Inferior parietal cortex (tissue), 1 donor: ENCODE measurements around the gene CNBP.
"Not testable (repeated sequence)": the region's sequence is repeated elsewhere in the genome, so short reads cannot be mapped to it uniquely, and the experiment has no call there.

Experiments
- DNase-seq: peaks from one replicate; pipeline ENCODE4 v3.0.0-alpha.2; 2016; ENCODE audit errors: extremely low spot score

CNBP gene

DNA sequence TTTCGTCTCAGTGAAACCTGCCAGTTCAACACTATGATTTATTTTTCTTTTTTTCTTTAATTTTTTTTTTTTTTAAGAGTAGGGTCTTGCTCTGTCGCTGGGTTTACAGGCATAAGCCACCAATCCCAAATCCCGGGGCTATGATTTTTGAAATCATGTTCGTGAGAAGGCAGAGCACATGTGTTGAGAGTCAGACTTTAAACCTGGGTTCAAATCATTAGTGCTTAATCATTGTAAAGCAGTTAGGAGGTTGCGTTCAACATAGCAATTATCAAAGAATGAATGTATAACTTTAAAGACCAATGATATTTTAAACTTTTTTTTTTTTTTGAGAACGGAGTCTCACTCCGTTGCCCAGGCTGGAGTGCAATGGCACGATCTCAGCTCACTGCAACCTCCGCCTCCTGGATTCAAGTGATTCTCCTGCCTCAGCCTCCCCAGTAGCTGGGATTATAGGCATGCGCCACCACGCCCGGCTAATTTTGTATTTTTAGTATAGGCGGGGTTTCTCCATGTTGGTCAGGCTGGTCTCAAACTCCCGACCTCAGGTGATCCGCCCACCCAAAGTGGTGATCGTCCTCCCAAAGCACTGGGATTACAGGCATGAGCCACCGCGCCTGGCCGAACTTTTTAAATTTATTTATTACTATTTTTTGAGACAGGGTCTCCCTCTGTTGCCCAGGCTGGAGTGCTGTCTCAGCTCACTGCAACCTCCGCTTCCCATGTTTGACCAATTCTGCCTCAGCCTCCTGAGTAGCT lies 1.3 kb upstream of the CNBP start:
- not testable (repeated sequence) for DNase-seq

DNA sequence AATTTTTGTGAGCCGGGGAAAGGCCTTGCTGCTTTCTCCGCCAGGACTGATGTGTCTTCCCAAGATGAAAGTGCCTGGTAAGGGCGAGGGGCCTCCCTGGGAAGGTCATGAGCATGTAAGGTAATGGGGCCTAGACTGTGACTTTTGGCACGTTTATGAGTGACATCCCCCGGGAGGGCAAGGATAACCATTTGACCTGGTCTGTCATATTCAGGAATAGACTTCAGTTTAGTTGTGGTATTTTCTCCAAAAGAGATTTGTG lies 631 bp upstream of the CNBP start:
- no peak for DNase-seq

DNA sequence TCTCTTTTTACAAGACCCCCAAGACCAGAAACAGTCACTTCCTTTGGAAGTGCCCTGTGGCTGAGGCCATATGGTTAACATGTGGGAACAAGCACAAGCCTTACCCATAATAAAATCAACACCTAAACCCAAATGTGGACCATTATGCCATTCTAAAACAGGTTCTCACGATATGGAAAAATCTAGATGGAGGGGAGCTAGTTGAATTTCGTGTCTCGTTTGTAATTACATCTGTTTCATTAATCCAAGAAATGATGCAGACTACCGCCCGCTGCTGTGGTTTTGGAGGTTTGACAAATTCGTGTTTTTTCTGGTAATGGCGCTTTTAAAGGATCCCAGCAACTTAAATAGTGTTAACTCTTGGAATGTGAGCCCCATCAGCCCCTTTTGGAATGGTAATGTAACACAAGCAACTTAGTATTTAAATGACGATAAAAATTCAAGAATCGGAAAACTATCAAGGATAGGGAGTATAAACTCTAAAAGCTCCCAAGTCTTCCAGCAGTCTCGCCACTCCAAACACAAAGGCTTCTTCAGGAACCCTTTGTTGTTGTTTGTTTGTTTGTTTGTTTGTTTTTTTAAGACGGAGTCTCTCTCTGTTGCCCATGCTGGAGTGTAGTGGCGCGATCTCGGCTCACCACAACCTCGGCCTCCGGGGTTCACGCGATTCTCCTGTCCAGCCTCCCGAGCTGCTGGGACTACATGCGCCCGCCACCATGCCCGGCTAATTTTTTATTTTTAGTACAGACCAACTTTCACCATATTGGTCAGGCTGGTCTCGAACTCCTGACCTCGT lies 1.1 kb downstream of the CNBP start:
- DNase-seq: no peak

DNA sequence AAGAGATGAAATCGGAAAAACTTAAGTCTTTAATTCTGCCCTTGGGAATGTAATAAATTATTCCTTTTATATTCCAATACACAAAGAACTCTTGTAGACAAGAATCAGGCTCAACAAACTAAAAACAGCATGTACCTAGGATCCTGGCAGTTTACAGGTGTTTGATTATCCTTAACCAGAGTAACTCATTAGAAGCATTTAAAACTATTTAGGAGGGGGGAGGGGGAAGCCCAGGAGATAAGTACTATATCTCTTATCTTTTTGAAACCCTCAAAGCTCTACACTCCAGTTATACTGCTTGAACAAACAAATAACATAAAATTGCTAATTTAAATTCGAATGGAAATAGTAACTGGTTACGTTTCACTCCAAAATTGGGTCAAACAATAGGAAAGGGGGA lies 1.9 kb downstream of the CNBP start:
- no peak for DNase-seq

DNA sequence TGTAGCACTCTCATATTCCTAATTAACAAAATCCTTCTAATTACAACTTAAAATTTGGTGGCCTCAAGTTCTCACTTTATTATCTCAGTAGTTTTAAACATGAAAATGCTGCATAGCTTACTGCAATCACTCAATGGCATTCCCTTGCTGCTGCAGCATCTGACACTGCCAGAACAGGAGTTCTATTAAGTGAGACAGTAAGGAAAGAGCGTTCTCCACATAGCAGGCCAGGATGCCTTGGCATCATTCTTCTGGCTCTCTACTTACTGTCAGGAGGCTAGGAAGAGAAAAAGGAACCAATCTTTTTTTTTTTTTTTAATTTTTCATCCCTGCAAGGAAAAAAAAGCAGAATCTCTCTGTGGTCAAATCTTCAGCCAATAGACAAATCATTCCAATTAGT lies 3.2 kb downstream of the CNBP start:
- no peak for DNase-seq

DNA sequence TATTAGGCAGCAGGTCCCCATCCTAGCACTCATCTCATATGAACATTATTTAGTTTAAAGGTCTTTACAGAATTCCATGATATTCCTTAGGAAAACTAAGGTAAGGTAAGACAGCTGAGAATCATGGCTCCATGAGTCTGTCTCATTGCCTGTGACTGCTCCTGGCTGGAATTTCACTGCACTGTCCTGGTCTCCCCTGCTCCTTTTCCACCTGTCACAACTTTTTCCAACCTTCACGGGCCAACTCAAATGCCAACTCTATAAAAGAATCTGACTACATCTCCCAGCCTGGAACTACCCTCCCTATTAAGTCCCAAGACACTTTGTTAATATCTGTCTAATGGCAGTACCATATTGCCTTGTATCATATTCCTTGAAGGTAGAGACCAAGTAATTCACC lies 7.6 kb downstream of the CNBP start:
- DNase-seq: no peak

DNA sequence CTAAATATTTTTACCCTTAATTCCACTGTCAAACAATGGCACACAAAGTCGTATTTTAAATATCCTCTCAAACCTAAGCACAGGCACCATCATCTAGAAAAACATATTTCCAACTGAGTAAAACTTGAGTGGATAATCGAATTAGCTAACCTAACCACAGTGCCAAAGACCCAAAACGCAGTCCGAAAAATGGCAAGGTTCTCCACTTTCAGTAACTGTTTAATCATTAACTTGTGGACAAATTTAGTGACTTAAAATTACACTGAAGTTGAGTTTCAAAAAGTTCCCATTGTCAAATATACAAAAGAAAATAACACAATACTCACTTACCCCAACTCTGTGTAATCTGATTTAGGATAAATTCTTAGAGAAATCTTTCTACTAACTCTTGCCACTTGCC lies 10.0 kb downstream of the CNBP start:
- no peak for DNase-seq

DNA sequence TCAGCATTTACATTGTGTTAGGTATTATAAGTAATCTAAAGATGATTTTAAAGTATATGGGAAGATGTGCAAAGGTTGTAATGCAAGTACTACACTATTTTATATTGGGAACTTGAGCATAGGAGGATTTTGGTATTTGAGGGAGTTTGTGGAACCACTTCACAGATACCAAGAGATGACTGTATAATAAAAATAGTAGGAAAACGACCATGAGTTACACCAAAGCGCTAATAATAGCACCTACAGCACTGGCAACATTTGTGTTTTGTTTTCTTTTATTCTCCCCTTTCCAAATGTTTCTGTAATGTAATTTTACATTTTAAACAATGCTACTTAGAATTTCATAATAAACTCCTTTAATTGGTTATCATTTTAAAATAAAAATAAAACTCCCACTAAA lies 10.5 kb downstream of the CNBP start:
- DNase-seq: no peak

DNA sequence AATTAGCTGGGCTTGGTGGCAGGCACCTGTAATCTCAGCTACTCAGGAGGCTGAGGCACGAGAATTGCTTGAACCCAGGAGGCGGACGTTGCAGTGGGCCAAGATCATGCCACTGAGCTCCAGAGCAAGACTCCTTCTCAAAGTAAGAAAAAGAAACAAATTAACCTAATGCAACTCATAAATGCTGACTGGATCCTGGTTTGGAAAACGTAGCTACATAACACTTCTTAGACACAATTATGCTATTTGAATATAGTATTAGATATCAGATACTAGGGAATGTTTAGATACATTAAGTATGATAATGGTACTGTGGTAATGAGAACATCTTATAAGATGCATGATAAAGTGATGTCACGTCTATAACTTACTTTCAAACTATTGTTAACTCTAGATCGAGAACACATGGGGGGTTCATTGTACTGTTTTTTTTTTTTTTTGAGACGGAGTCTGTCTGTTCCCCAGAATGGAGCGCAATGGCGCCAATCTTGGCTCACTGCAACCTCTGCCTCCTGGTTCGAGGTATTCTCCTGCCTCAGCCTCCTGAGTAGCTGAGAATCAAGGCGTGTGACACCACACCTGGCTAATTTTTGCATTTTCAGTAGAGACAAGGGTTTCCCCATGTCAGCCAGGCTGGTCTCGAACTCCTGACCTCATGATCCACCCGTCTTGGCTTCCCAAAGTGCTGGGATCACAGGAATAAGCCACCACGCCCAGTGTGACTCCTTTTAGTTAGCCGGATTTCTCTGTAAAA lies 16.9 kb downstream of the CNBP start:
- no peak for DNase-seq

DNA sequence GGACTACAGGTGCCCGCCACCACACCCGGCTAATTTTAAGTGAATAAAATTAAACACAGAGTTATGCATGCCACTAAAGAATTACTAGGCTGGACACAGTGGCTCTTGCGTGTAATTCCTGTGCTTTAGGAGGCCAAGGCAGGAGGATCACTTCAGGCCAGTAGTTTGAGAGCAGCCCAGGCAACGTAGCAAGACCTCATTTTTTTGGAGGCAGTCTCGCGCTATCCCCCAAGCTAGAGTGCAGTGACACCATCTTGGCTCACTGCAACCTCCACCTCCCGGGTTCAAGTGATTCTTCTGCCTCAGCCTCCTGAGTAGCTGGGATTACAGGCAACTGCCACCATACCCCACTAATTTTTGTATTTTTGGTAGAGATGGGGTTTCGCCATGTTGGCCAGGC lies 18.1 kb downstream of the CNBP start:
- not testable (repeated sequence) for DNase-seq

DNA sequence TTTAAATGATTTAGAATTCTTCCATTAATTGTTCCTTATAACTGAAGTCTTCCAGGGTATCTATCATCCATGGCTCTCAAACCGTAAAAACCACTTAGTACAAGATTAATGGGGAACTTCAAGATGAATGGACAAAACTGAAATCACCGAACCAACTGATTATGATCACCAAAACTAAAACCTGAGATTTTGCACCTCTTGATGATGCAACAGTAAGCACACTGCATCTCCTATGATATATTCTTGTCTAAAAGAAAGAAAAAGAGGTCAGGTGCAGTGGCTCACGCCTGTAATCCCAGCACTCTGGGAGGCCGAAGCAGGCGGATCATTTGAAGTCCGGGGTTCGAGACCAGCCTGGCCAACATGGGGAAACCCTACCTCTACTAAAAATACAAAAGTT lies 19.2 kb downstream of the CNBP start:
- no peak for DNase-seq

DNA sequence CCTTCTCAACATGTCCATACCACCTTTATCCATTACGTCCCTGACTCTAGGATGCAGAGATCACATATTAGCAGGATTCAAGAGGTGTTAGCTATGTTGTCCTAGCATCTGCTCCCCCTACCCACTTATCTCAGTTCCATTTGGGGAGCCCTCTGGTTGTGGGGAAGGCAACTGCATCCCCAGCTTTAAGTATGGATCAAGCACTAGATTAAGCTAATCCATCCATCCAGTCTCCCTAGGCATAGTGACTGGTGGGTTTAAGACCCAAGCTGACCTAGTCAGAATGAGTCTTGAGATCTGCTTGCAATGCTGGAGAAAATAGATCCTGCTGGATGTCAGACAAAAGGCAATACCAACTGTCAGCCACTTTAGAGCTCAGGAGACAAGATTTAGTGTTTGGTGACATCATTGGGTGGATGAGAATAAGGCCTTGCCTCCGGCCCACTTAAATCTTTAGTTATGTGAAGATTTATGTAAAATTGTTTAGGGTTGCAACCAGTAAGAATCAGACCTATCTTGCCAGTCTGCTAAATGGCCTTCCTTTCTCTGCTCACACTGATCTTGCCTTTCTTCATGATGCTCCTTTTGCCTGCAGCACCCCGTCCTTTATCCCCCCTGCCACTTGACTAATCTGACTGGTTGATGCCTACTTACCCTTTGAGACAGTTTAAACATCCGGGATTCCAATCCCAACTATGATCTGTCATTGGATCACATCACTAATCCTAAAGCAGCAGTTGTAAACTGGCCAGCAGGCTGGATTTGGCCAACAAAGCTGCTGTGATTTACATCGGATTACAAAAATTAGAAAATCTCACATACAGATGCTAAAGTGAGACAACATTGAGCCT lies 20.7 kb downstream of the CNBP start:
- no peak for DNase-seq

DNA sequence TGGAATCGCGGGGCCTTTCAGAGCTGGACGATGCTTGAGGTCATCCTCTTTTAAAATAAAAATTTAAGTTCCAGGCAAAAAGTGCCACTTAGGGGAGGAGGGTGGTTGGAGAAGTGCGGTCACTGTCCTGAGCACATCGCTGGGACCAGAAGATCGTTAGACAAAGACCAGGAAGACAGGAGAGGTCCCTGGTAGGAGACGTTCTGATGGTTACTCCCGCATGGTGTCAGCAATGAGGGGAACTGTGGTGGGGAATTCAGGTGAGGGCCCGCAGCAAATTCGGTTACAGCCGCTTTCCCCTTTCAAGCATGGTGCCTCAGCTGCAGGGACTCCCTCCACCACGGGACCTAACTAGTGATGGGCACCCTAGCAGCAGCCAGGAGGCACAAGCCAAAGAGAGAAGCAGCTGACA lies 21.8 kb downstream of the CNBP start:
- no peak for DNase-seq

DNA sequence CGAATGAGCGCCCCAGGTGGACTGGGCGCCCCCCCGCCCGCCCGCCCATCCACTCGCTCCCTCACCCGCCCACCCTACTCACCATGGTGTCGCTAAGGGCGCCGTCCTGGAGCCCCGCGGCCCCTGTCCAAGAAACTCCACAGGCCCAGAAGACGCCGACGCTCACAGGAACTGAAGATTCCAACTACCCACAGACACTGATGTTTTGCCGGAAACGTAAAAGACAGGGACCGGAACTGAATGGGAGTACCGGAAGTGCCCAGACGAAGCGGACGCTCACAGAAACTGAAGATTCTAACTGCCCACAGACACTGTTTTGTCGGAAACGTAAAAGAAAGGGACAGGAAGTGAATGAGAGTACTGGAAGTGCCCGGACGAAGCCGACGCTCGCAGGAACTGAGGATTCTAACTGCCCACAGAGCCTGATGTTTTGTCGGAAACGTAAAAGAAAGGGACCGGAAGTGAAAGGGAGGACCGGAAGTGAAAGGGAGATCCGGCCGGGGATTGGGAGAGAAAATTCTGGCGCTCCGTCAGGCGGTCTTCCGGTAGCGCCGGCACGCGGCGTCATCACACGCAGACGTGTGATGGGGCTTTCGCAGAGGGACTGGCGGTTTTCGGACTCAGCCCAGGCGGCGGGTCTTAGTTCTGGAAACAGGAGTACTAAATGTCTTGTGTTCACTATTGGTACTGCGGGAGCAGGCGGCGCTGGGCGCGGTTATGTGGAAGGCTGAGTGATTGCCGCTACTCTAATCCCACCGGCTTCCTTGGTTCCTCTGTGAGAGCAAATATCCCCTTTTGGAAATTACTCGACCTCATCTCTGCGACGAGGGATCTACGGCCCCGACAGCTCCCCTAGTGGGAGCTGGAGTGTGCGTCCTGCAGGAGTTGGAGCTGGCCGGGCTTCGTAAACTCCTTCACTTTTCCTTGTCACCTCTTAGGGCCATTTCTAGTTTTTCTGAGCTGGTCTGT lies 22.5 kb downstream of the CNBP start, which contains the start of gene ISY1:
Gene ISY1 (minus strand): TSS at position 173 of the 969 bp plus-strand sequence. CDS start 88 bp downstream, at position 85.
- peak; percentile 96 for DNase-seq

DNA sequence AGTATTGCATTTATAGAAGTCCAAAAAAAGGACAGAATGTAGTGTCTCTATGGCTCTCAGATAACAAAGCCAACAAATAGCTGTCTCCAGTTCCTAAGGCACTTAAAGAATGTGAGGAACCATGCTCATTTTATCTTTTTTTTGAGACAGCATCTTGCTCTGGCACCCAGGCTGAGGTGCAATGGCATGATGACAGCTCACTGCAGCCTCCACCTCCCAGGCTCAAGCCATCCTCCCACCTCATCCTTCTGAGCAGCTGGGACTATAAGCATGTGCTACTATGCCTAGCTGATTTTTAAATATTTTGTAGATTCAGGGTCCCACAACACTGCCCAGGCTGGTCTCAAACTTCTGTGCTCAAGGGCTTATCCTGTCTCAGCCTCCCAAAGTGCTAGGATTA lies 38.9 kb downstream of the CNBP start:
- no peak for DNase-seq

DNA sequence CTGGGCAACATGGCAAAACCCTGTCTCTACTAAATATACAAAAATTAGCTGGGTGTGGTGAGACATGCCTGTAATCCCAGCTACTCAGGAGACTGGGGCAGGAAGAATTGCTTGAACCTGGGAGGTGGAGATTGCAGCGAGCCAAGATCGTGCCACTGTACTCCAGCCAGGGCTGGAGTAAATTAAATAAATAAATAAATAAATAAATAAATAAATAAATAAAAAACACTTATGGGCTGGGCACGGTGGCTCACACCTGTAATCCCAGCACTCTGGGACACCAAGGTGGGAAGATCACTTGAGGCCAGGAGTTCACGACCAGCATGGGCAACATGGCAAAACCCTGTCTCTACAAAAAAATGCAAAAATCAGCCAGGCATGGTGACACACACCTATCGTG lies 42.7 kb downstream of the CNBP start:
- not testable (repeated sequence) for DNase-seq

DNA sequence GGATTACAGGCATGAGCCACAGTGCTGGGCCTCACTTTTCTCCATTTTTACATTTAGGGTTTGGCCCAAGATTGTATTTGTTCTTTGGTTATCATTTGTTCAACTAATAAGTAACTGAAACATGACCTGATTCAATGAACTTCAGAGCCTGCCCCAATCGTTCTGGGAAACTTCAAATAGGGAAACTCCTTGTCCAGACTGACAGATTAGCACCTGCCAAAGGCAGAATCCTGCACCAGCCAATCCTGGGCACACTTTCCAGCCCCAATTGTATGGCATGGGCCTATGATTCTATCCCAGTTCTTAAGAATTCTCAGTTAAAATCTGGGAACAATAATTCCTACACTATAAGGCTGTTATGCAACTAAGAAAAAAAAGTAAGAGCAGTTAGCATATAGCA lies 43.8 kb downstream of the CNBP start:
- DNase-seq: no peak

DNA sequence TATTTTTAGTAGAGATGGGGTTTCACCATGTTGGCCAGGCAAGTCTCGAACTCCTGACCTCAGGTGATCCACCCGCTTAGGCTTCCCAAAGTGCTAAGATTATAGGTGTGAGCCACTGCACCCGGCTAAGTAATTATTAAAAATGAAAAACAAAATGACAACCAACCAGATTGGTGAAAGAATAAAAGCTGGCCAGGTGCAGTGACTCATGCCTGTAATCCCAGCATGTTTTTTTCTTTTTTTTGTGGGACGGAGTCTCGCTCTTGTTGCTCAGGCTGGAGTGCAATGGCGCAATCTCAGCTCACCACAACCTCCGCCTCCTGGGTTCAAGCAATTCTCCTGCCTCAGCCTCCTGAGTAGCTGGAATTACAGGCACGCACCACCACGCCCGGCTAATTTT lies 47.4 kb downstream of the CNBP start:
- not testable (repeated sequence) for DNase-seq

DNA sequence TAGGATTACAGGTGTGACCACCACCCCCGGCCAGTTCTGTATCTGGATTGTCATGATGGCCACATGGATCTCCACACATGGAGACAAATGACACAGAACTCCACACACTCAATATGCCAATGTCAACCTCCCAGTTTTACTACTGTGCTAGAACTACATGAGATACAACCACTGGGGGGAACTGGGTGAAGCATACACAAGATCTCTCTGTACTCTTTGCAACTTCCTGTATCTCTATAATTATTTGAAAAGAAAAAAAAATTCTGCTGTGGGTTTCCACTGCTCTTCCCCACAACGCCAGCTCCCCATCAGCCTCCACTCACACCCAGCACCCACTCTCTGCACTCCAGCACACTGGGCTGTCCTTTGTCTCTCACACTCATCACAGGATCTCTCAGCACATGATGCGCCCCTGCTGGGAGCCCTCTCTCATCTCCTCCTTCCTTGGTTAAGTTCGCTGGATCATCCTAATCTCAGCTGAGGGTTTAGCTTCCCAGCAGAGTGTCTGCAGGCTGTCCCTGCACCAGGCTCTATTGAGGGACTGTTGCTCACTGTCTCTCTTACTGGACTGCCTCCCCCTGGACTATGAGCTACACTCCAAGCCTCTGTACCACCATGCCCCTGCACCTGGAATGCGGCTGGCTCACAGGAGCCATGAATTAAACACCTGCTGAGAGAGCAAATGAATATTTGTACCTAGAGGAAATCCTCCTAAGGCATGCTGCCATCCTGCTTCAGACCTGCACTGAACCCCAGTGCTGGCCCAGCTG lies 51.4 kb downstream of the CNBP start:
- DNase-seq: no peak
